H1 (cell line): ENCODE data around the gene MRPL20. TPM values are rescaled to one million over a fixed set of nuclear protein-coding genes. Genes with fewer than 3 reads are reported as not detected.

Source experiments
- ATF2 ChIP-seq: IDR thresholded peaks from 2 replicates; pipeline ENCODE4 v1.6.1; 2012; ENCODE audit warnings: low read length, inconsistent platforms
- BACH1 ChIP-seq: IDR thresholded peaks from 2 replicates; pipeline ENCODE4 v1.6.1; 2012; ENCODE audit warnings: low read length, improper control_type of control experiment
- BCL11A ChIP-seq, 2 experiments: IDR thresholded peaks; one replicate each; pipeline ENCODE4 v1.6.1; 2011; ENCODE audit warnings: low read depth in 2 of 2, low read length in 2 of 2, mild to moderate bottlenecking in 2 of 2
- BRCA1 ChIP-seq: IDR thresholded peaks from 2 replicates; pipeline ENCODE4 v1.6.1; 2012; ENCODE audit warnings: low read depth, low read length, improper control_type of control experiment
- CREB1 ChIP-seq: IDR thresholded peaks from 2 replicates; pipeline ENCODE4 v1.6.1; 2012; ENCODE audit warnings: inconsistent platforms
- E2F6 ChIP-seq: IDR thresholded peaks from 2 replicates; pipeline ENCODE4 v1.6.1; 2012; ENCODE audit warnings: inconsistent platforms
- EZH2 ChIP-seq: fragments of 200-600 bp; sonication (generic); IDR thresholded peaks from 2 replicates; pipeline ENCODE4 v1.7.1; 2012; ENCODE audit warnings: low read depth, mild to moderate bottlenecking, moderate library complexity, low read length, inconsistent platforms; ENCODE audit not compliant: severe bottlenecking
- GABPA ChIP-seq: IDR thresholded peaks from 2 replicates; pipeline ENCODE4 v1.6.1; 2011; ENCODE audit warnings: mild to moderate bottlenecking, low read length, moderate library complexity, borderline replicate concordance; ENCODE audit not compliant: insufficient read depth
- GTF2F1 ChIP-seq: IDR thresholded peaks from 2 replicates; pipeline ENCODE4 v1.6.1; 2012; ENCODE audit warnings: low read depth, low read length, improper control_type of control experiment, borderline replicate concordance
- KDM1A ChIP-seq: fragments of 200-600, 300-600 bp; sonication (generic); IDR thresholded peaks from 2 replicates; pipeline ENCODE4 v1.7.1; 2016; ENCODE audit warnings: mild to moderate bottlenecking, low read length, borderline replicate concordance
- KDM4A ChIP-seq: IDR thresholded peaks from one replicate; pipeline ENCODE4 v1.7.1; 2012; ENCODE audit warnings: low read depth, mild to moderate bottlenecking, moderate library complexity, low read length, inconsistent platforms; ENCODE audit not compliant: severe bottlenecking
- KDM5A ChIP-seq: fragments of 200-600 bp; IDR thresholded peaks from 2 replicates; pipeline ENCODE4 v1.7.1; 2012; ENCODE audit warnings: mild to moderate bottlenecking, low read length, inconsistent platforms, mixed read lengths
- RAD21 ChIP-seq, 2 experiments: IDR thresholded peaks in 1 of 2; conservative IDR thresholded peaks in 1 of 2; 2 replicates each; pipeline ENCODE4 v1.6.1; 2011; ENCODE audit warnings: low read depth in 2 of 2, low read length in 2 of 2, improper control_type of control experiment in 1 of 2, inconsistent platforms in 1 of 2, mild to moderate bottlenecking in 1 of 2, moderate library complexity in 1 of 2
- RBBP5 ChIP-seq: IDR thresholded peaks from 2 replicates; pipeline ENCODE4 v1.7.1; 2012; ENCODE audit warnings: low read depth, mild to moderate bottlenecking, inconsistent platforms, low read length, moderate library complexity, borderline replicate concordance
- RFX5 ChIP-seq: IDR thresholded peaks from 2 replicates; pipeline ENCODE4 v1.6.1; 2011; ENCODE audit warnings: low read depth, low read length, improper control_type of control experiment, borderline replicate concordance
- RNF2 ChIP-seq: fragments of 200-900, 300-1000 bp; sonication (generic); IDR thresholded peaks from 2 replicates; pipeline ENCODE4 v1.7.1; 2016; ENCODE audit warnings: borderline replicate concordance, low read depth, mild to moderate bottlenecking, antibody characterized with exemption, low read length; ENCODE audit not compliant: poor library complexity, severe bottlenecking; ENCODE audit errors: missing control alignments
- RXRA ChIP-seq: IDR thresholded peaks from 2 replicates; pipeline ENCODE4 v1.6.1; 2011; ENCODE audit warnings: low read depth, mild to moderate bottlenecking, low read length, moderate library complexity; ENCODE audit not compliant: insufficient read depth
- SP1 ChIP-seq: IDR thresholded peaks from 2 replicates; pipeline ENCODE4 v1.6.1; 2011; ENCODE audit warnings: low read depth, low read length
- TAF1 ChIP-seq: IDR thresholded peaks from 2 replicates; pipeline ENCODE4 v1.6.1; 2011; ENCODE audit warnings: mild to moderate bottlenecking, low read depth, low read length
- TCF12 ChIP-seq: IDR thresholded peaks from 2 replicates; pipeline ENCODE4 v1.6.1; 2011; ENCODE audit warnings: low read depth, mild to moderate bottlenecking, low read length
- ZNF274 ChIP-seq: IDR thresholded peaks from 2 replicates; pipeline ENCODE4 v1.7.0; 2012; ENCODE audit warnings: low read length, borderline replicate concordance; ENCODE audit errors: extremely low read depth
- polyA plus RNA-seq, 7 experiments: library from polyadenylated mRNA; depleted of rRNA in 3 of 7; stranded (reverse) in 5 of 7; unstranded in 2 of 7; fragments of >200 nt in 5 of 7; fragments of 200-250 nt in 2 of 7; gene quantifications; 1 replicate in 5 of 7; 2 replicates in 1 of 7; 4 replicates in 1 of 7; pipeline versions ENCODE4 v1.2.1 to v1.2.3, GENCODE V29; 2011 to 2013; ENCODE audit warnings: missing spikeins in 2 of 7, mixed read lengths in 2 of 7
- total RNA-seq: library from RNA; stranded (reverse); fragmentation: NEBNext Ultra II Directional; extraction: Animal tissue kit (Norgen Biotek cat#: 25700); gene quantifications from 2 replicates; pipeline ENCODE4 v1.2.1, GENCODE V29; 2021

Gene MRPL20
- total and polyA plus RNA-seq, 2 of the 8 experiments (the other 6 are each of a cell fraction or from before 2014, with no cell fraction given) = 126 to 151 TPM

GRCh38 chr1:1374929-1375662 lies 32.0 kb downstream of the MRPL20 start, which contains the start of gene AURKAIP1 (continued):
- TF ChIP-seq RFX5 = no peak; the same call in 1 of the 2 replicates
- peak; percentile 57; the same call in 1 of the 2 replicates for TF ChIP-seq ATF2
- TF ChIP-seq RAD21 (IDR thresholded peaks at IDR 0.05 in 1 of 2, conservative IDR thresholded peaks at IDR 0.05 in 1 of 2; ENCODE audit: low read depth in 2 of 2, low read length in 2 of 2) = peak in 1 of 2 experiments; percentile 1; a peak in 1 of 4 replicates
- no peak for TF ChIP-seq TCF12
- no peak for TF ChIP-seq BCL11A (IDR thresholded peaks at IDR 0.05; ENCODE audit: low read depth in 2 of 2, low read length in 2 of 2)
- TF ChIP-seq KDM1A = no peak
- peak; percentile 72 for TF ChIP-seq TAF1
- 0 out of 2 replicates have a peak, but pooled peaks have one; percentile 39 for TF ChIP-seq BACH1
- no peak for TF ChIP-seq RXRA
- peak; percentile 86 for TF ChIP-seq KDM5A
- TF ChIP-seq SP1 = 0 out of 2 replicates have a peak, but pooled peaks have one; percentile 64
- peak; percentile 85 for TF ChIP-seq CREB1
- TF ChIP-seq RNF2 = no peak
- TF ChIP-seq ZNF274 = no peak
- peak; percentile 98 for TF ChIP-seq GABPA
- peak; percentile 71 for TF ChIP-seq E2F6
- no peak; the same call in 1 of the 2 replicates for TF ChIP-seq RBBP5
- peak; percentile 87 for TF ChIP-seq BRCA1
- TF ChIP-seq KDM4A = no peak
- TF ChIP-seq GTF2F1 = peak; percentile 84; the same call in 1 of the 2 replicates
- TF ChIP-seq EZH2 = no peak
